SU-DHL-6 (cell line): ENCODE measurements around the gene NEFH.

Experiments used
- CTCF ChIP-seq: fragments of 200-600 bp; sonication (generic); IDR thresholded peaks from one replicate; pipeline ENCODE4 v1.5.1; 2017; ENCODE audit warnings: antibody characterized with exemption, mild to moderate bottlenecking, low read length, moderate library complexity; ENCODE audit not compliant: insufficient read depth, poor library complexity, severe bottlenecking
- EZH2phosphoT487 ChIP-seq: fragments of 200-600 bp; sonication (generic), shearing (Covaris generic); conservative IDR thresholded peaks from 2 replicates; pipeline ENCODE4 v1.6.1; 2018; ENCODE audit warnings: mild to moderate bottlenecking, antibody characterized with exemption, low read length, moderate library complexity, mixed read lengths

- TF ChIP-seq CTCF = no peak
- TF ChIP-seq EZH2phosphoT487 = no peak
Observed at GRCh38 chr22:29464581-29464980, 15.4 kb upstream of the NEFH start.
